AG04450 (cell line): Measurements from ENCODE around the gene RORB. TPM values are rescaled to one million over a fixed set of nuclear protein-coding genes. Genes with fewer than 3 reads are reported as not detected.

Source experiments
- CTCF ChIA-PET: fragments of 300-600, 350-600 bp; formaldehyde crosslinking; extraction: SDS; loops from one replicate; lab custom pipeline; 2022; ENCODE audit warnings: antibody characterized with exemption, inconsistent platforms; lab: Charles Lee
- POLR2A ChIA-PET: fragments of 350-600 bp; formaldehyde crosslinking; extraction: SDS; loops from one replicate; lab custom pipeline; 2021; ENCODE audit warnings: antibody characterized with exemption, inconsistent platforms; lab: Yijun Ruan, JAX
- DNase-seq: peaks from one replicate; pipeline ENCODE4 v3.0.0-alpha.2; 2011; ENCODE audit warnings: low read depth, low spot score
- H3K27ac ChIP-seq: one replicate; pipeline ENCODE4 v1.5.1; 2012; ENCODE audit warnings: low read depth, low read length, control low read depth
- H3K27me3 ChIP-seq: one replicate; pipeline ENCODE4 v1.6.0; 2012; ENCODE audit warnings: low read length; ENCODE audit not compliant: control insufficient read depth, insufficient read depth
- H3K4me3 ChIP-seq: 2 replicates; pipeline ENCODE4 v1.5.1; 2011; ENCODE audit warnings: mild to moderate bottlenecking, low read depth, low read length, control low read depth
- H3K9me3 ChIP-seq: 2 replicates; pipeline ENCODE4 v1.5.1; 2012; ENCODE audit warnings: low read length; ENCODE audit not compliant: control insufficient read depth, insufficient read depth
- CTCF ChIP-seq: IDR thresholded peaks from 2 replicates; pipeline ENCODE4 v1.5.1; 2011; ENCODE audit warnings: low read depth, low read length, control low read depth, inconsistent platforms
- polyA minus RNA-seq: library from RNA; depleted of rRNA, polyadenylated mRNA; stranded (reverse); fragments of >200 nt; gene quantifications from 2 replicates; pipeline ENCODE4 v1.2.3, GENCODE V29; 2011; rRNA and poly(A)+ RNA removed
- polyA plus RNA-seq: library from polyadenylated mRNA; depleted of rRNA; stranded (reverse); fragments of >200 nt; gene quantifications from 2 replicates; pipeline ENCODE4 v1.2.3, GENCODE V29; 2011; rRNA removed

Gene RORB
- polyA plus RNA-seq (not detected in 2 replicates), polyA minus RNA-seq (not detected in 2 replicates)

GRCh38 chr9:74496819-74497747, at the start of gene RORB:
RORB (plus strand) TSS chr9:74497335; CDS start chr9:74497977, 642 bp downstream.
- peak within 1 kb of the TSS; percentile 66 for H3K4me3 ChIP-seq
- H3K9me3 ChIP-seq, result no peaks in the 10 kb centered on the region; the same call in 1 of the 2 replicates
- no peak for TF ChIP-seq CTCF
- POLR2A ChIA-PET, result no interaction called here
- no peak for DNase-seq
- no peak within 1 kb of the TSS for H3K27ac ChIP-seq
- peaks cover 46% of the 10 kb centered on the region for H3K27me3 ChIP-seq
- CTCF ChIA-PET, result interaction anchor here (0.7 kb wide), 1 partner anchor 149 kb away, joined by 4 read pairs; no protein-coding TSS in a partner anchor

GRCh38 chr9:74447451-74448193, 49.5 kb upstream of the RORB start:
- Histone ChIP-seq H3K27me3 (no peaks in the 10 kb centered on the region), H3K9me3 (no peaks in the 10 kb centered on the region), H3K4me3 (no peak overlapping the region), H3K27ac (no peak overlapping the region)
- POLR2A ChIA-PET, result no interaction called here
- TF ChIP-seq CTCF, result no peak
- CTCF ChIA-PET, result no interaction called here
- no peak for DNase-seq

- POLR2A ChIA-PET, result no interaction called here
- H3K9me3 ChIP-seq, result no peaks in the 10 kb centered on the region
- DNase-seq, result no peak
- CTCF ChIA-PET, result no interaction called here
- no peaks in the 10 kb centered on the region for H3K27me3 ChIP-seq
- no peak for TF ChIP-seq CTCF
- no peak overlapping the region for H3K27ac ChIP-seq
- H3K4me3 ChIP-seq, result no peak overlapping the region
These were observed 48.1 kb upstream of the RORB start for GRCh38 chr9:74449060-74449459.

GRCh38 chr9:74458832-74459231, 38.3 kb upstream of the RORB start:
- H3K27me3 ChIP-seq, result no peaks in the 10 kb centered on the region
- CTCF ChIA-PET, result no interaction called here
- H3K4me3 ChIP-seq, result no peak overlapping the region
- TF ChIP-seq CTCF, result no peak
- no peak for DNase-seq
- H3K9me3 ChIP-seq, result no peaks in the 10 kb centered on the region
- POLR2A ChIA-PET, result no interaction called here
- no peak overlapping the region for H3K27ac ChIP-seq
